Endothelial cell of umbilical vein (primary cell): Measurements from ENCODE around the gene JMJD8. TPM values are rescaled to one million over a fixed set of nuclear protein-coding genes. Genes with fewer than 3 reads are reported as not detected.

Source experiments
- BruUV-seq: library from RNA; stranded (reverse); fragments of 400-500 nt; replicated peaks from 2 replicates; lab custom pipeline; 2021; lab: Mats Ljungman, UMichigan
- CTCF ChIA-PET: fragments of 300-600, 350-600 bp; sonication (Branson Sonifier 250); formaldehyde crosslinking; loops from one replicate; lab custom pipeline; 2021; ENCODE audit warnings: antibody characterized with exemption, inconsistent platforms; lab: Charles Lee
- POLR2A ChIA-PET: fragments of 300-600, 350-600 bp; sonication (Branson Sonifier 250); formaldehyde crosslinking; loops from one replicate; lab custom pipeline; 2021; ENCODE audit warnings: antibody characterized with exemption, inconsistent platforms; lab: Charles Lee
- DNase-seq: peaks from one replicate; pipeline ENCODE4 v3.0.0-alpha.2; 2011; ENCODE audit warnings: low read depth, low spot score
- FAIRE-seq: peaks from 2 replicates; lab custom pipeline; 2011; peaks lifted over from hg19 to GRCh38; lab: Jason Lieb, UNC
- H2AFZ ChIP-seq: 2 replicates; pipeline ENCODE4 v1.6.0; 2012; ENCODE audit warnings: low read depth, low read length, control low read depth, inconsistent platforms
- H3K27ac ChIP-seq: 2 replicates; pipeline ENCODE4 v1.5.1; 2011; ENCODE audit warnings: low read depth, mild to moderate bottlenecking, control low read depth, low read length, moderate library complexity; ENCODE audit not compliant: insufficient read depth
- H3K27me3 ChIP-seq, 2 experiments: 2 replicates each; pipeline versions ENCODE4 v1.6.0 to v1.6.1; 2011; ENCODE audit warnings: low read length in 2 of 2, mixed read lengths in 1 of 2; ENCODE audit not compliant: control insufficient read depth in 2 of 2, insufficient read depth in 2 of 2
- H3K36me3 ChIP-seq, 2 experiments: 2 replicates in 1 of 2; 3 replicates in 1 of 2; pipeline ENCODE4 v1.5.1; 2011; ENCODE audit warnings: low read length in 2 of 2, mild to moderate bottlenecking in 1 of 2, moderate library complexity in 1 of 2; ENCODE audit not compliant: control insufficient read depth in 2 of 2, insufficient read depth in 2 of 2; ENCODE audit errors: extremely low read depth in 1 of 2
- H3K4me1 ChIP-seq: 3 replicates; pipeline ENCODE4 v1.5.1; 2011; ENCODE audit warnings: mild to moderate bottlenecking, low read length; ENCODE audit not compliant: control insufficient read depth, insufficient read depth; ENCODE audit errors: extremely low read depth
- H3K4me2 ChIP-seq: 2 replicates; pipeline ENCODE4 v1.6.1; 2011; ENCODE audit warnings: low read length, control low read depth, mixed read lengths; ENCODE audit not compliant: insufficient read depth
- H3K4me3 ChIP-seq, 3 experiments: fragments of 200-600 bp in 1 of 3; sonication (generic), shearing (Covaris generic) in 1 of 3; replicated peaks in 1 of 3; 2 replicates each; pipeline ENCODE4 v1.5.1; 2011 to 2016; ENCODE audit warnings: control low read depth in 3 of 3, low read length in 3 of 3, mild to moderate bottlenecking in 2 of 3, inconsistent platforms in 1 of 3, low read depth in 1 of 3, moderate library complexity in 1 of 3; ENCODE audit not compliant: insufficient read depth in 1 of 3
- H3K79me2 ChIP-seq: 2 replicates; pipeline ENCODE4 v1.6.0; 2012; ENCODE audit warnings: low read length, inconsistent platforms; ENCODE audit not compliant: control insufficient read depth, insufficient read depth
- H3K9ac ChIP-seq: replicated peaks from 2 replicates; pipeline ENCODE3; 2011; ENCODE audit warnings: low read length, control low read depth; ENCODE audit not compliant: insufficient read depth; ENCODE audit errors: extremely low read depth
- H3K9me1 ChIP-seq: replicated peaks from 3 replicates; pipeline ENCODE4 v1.6.0; 2011; ENCODE audit warnings: mild to moderate bottlenecking, low read length; ENCODE audit not compliant: control insufficient read depth, insufficient read depth; ENCODE audit errors: extremely low read depth
- H3K9me3 ChIP-seq: replicated peaks from 2 replicates; pipeline ENCODE4 v1.5.1; 2012; ENCODE audit warnings: low read length, inconsistent platforms; ENCODE audit not compliant: control insufficient read depth, insufficient read depth
- H4K20me1 ChIP-seq: replicated peaks from 2 replicates; pipeline ENCODE3; 2011; ENCODE audit warnings: mild to moderate bottlenecking, low read length; ENCODE audit not compliant: control insufficient read depth, insufficient read depth; ENCODE audit errors: extremely low read depth
- CTCF ChIP-seq, 2 donors: IDR thresholded peaks; 1 replicate in 1 of 2; 2 replicates in 1 of 2; pipeline ENCODE4 v1.5.1; 2011; ENCODE audit warnings: low read length in 2 of 2, mild to moderate bottlenecking in 2 of 2, moderate library complexity in 2 of 2, control low read depth in 1 of 2, inconsistent platforms in 1 of 2, low read depth in 1 of 2; ENCODE audit not compliant: insufficient read depth in 1 of 2; ENCODE audit errors: extremely low read depth in 1 of 2
- EZH2 ChIP-seq: IDR thresholded peaks from 2 replicates; pipeline ENCODE4 v1.6.1; 2012; ENCODE audit warnings: borderline replicate concordance, low read depth, mild to moderate bottlenecking, moderate library complexity, low read length, inconsistent platforms; ENCODE audit not compliant: severe bottlenecking
- FOS ChIP-seq: IDR thresholded peaks from 2 replicates; pipeline ENCODE4 v1.6.1; 2011; ENCODE audit warnings: mild to moderate bottlenecking, low read length, moderate library complexity, borderline replicate concordance; ENCODE audit not compliant: insufficient read depth
- GATA2 ChIP-seq: IDR thresholded peaks from 2 replicates; pipeline ENCODE4 v1.7.0; 2011; ENCODE audit warnings: low read depth, mild to moderate bottlenecking, moderate library complexity, mixed read lengths, low read length; ENCODE audit not compliant: insufficient read length, insufficient read depth
- JUN ChIP-seq: IDR thresholded peaks from 2 replicates; pipeline ENCODE4 v1.6.1; 2011; ENCODE audit warnings: borderline replicate concordance, low read depth; ENCODE audit not compliant: insufficient read length, insufficient read depth
- MAX ChIP-seq: IDR thresholded peaks from 2 replicates; pipeline ENCODE4 v1.6.1; 2011; ENCODE audit not compliant: insufficient read depth, insufficient read length
- MYC ChIP-seq: IDR thresholded peaks from one replicate; pipeline ENCODE4 v1.6.1; 2011; ENCODE audit warnings: mild to moderate bottlenecking, low read depth, low read length
- POLR2A ChIP-seq: IDR thresholded peaks from 2 replicates; pipeline ENCODE4 v1.6.1; 2012; ENCODE audit warnings: low read depth, mild to moderate bottlenecking, control low read depth, low read length
- POLR2AphosphoS5 ChIP-seq: IDR thresholded peaks from 2 replicates; pipeline ENCODE4 v1.6.1; 2012; ENCODE audit warnings: low read depth, mild to moderate bottlenecking, control low read depth, low read length, moderate library complexity; ENCODE audit not compliant: insufficient read depth
- dilution Hi-C: fragments of 300-500 bp; cut with MboI; formaldehyde crosslinking; loops from one replicate; pipeline ENCODE4 v1.15.0; 2019; ENCODE audit warnings: low sequenced_read_pairs; ENCODE audit not compliant: extremely low pct_ligation_motif_present
- intact Hi-C: fragments of 100-400 bp; cut with micrococcal nuclease; formaldehyde crosslinking; loops from one replicate; pipeline ENCODE4 v1.10.0; 2022
- polyA plus RNA-seq, 4 experiments: library from polyadenylated mRNA; depleted of rRNA in 3 of 4; stranded (reverse) in 3 of 4; unstranded in 1 of 4; fragments of >200 nt; gene quantifications; 2 replicates each; pipeline versions ENCODE4 v1.2.1 to v1.2.3, GENCODE V29; 2011 to 2012; ENCODE audit warnings: missing spikeins in 1 of 4
- total RNA-seq: library from RNA; stranded (reverse); gene quantifications from 2 replicates; pipeline ENCODE4 v1.2.3, GENCODE V29; 2021

Gene JMJD8
- total and polyA plus RNA-seq, 2 donors (not counting 3 experiments of a cell fraction or from before 2014, with no cell fraction given), result 55.1 to 102 TPM

GRCh38 chr16:702341-702740, 18.2 kb upstream of the JMJD8 start:
- POLR2A ChIA-PET, result interaction anchor here (0.7 kb wide), 1 partner anchor 908 kb away, joined by 3 read pairs; no protein-coding TSS in a partner anchor

More at GRCh38 chr16:702341-702740, 18.2 kb upstream of the JMJD8 start:
- intact Hi-C loops, result no loop called here
- BruUV-seq, result no TSS peak
- dilution Hi-C loops, result no loop called here
- Histone ChIP-seq H3K9me1 (no peaks in the 10 kb centered on the region), H3K79me2 (no peaks in the 10 kb centered on the region), H3K27ac (no peak overlapping the region), H3K27me3 (peaks cover 39% of the 10 kb centered on the region in 2 experiments), H3K4me1 (no peaks in the 10 kb centered on the region), H3K4me3 (no peak overlapping the region), H3K9me3 (no peaks in the 10 kb centered on the region), H3K36me3 (no peaks in the 10 kb centered on the region), H3K4me2 (no peak overlapping the region), H2AFZ (no peak overlapping the region), H3K9ac (no peak overlapping the region), H4K20me1 (no peaks in the 10 kb centered on the region)
- no peak for FAIRE-seq
- TF ChIP-seq JUN (no peak), FOS (no peak), MAX (no peak), GATA2 (no peak), CTCF (IDR thresholded peaks at IDR 0.05; ENCODE audit: extremely low read depth in 1 of 2, insufficient read depth in 1 of 2, low read depth in 1 of 2, low read length in 2 of 2) (no peak), POLR2A (no peak), EZH2 (no peak), MYC (no peak), POLR2AphosphoS5 (no peak)
- DNase-seq, result no peak
- CTCF ChIA-PET, result interaction anchor here (1.1 to 2.7 kb wide), 4 partner anchors 10 to 355 kb away, joined by 3 to 10 read pairs (median 6); partner anchors contain the start of genes METRN and WDR24
